Heart left ventricle (tissue), 16 donors: ENCODE measurements around the gene PKP3. TPM values are rescaled to one million over a fixed set of nuclear protein-coding genes. Genes with fewer than 3 reads are reported as not detected.

ENCODE experiments used
- ATAC-seq, 4 donors: fragments of 200-7000 bp; cut with Tn5 transposase; one replicate each; pipeline ENCODE4 v1.9.1; 2020 to 2022; ENCODE audit warnings: moderate library complexity in 4 of 4, mild to moderate bottlenecking in 3 of 4, moderate number of reproducible peaks in 1 of 4
- DNase-seq, 5 donors: peaks; one replicate each; pipeline ENCODE4 v3.0.0-alpha.2; 2020
- H3K27ac ChIP-seq, 12 donors: fragments of 200-600 bp; sonication (generic) in 4 of 12; one replicate each; pipeline versions ENCODE4 v1.5.0 to v1.8.0; 2016 to 2022; ENCODE audit warnings: mild to moderate bottlenecking in 2 of 12
- H3K27me3 ChIP-seq, 9 donors: fragments of 200-600 bp; sonication (generic) in 2 of 9; one replicate each; pipeline versions ENCODE4 v1.5.1 to v1.8.0; 2016 to 2022; ENCODE audit warnings: mild to moderate bottlenecking in 3 of 9
- H3K36me3 ChIP-seq, 9 donors: fragments of 200-600 bp; sonication (generic) in 2 of 9; one replicate each; pipeline versions ENCODE4 v1.5.0 to v1.8.0; 2018 to 2022; ENCODE audit warnings: mild to moderate bottlenecking in 2 of 9
- H3K4me1 ChIP-seq, 12 donors: fragments of 200-600 bp; sonication (generic) in 4 of 12; one replicate each; pipeline versions ENCODE4 v1.5.0 to v1.8.0; 2016 to 2022; ENCODE audit warnings: mild to moderate bottlenecking in 3 of 12
- H3K4me3 ChIP-seq, 12 donors: fragments of 200-600 bp; sonication (generic) in 4 of 12; one replicate each; pipeline versions ENCODE4 v1.5.0 to v1.8.0; 2017 to 2022; ENCODE audit warnings: mild to moderate bottlenecking in 9 of 12, moderate library complexity in 4 of 12
- H3K9me3 ChIP-seq, 12 donors: fragments of 200-600 bp; sonication (generic) in 4 of 12; one replicate each; pipeline versions ENCODE4 v1.5.0 to v1.8.0; 2016 to 2022; ENCODE audit warnings: mild to moderate bottlenecking in 1 of 12
- CTCF ChIP-seq, 12 donors: fragments of 200-600 bp; sonication (generic) in 4 of 12; IDR thresholded peaks; one replicate each; pipeline versions ENCODE4 v1.5.0 to v1.8.0; 2018 to 2022; ENCODE audit warnings: antibody characterized with exemption in 12 of 12, mild to moderate bottlenecking in 5 of 12
- POLR2A ChIP-seq, 2 donors: fragments of 450-650 bp; IDR thresholded peaks; one replicate each; pipeline ENCODE4 v1.6.1; 2017; ENCODE audit warnings: antibody characterized with exemption in 2 of 2, mild to moderate bottlenecking in 2 of 2, moderate library complexity in 2 of 2
- WGBS, 4 donors: extraction: QIAGEN DNeasy Blood & Tissue Kit in 2 of 4; methylation state at CpG; one replicate each; pipeline versions ENCODE4 v1.1.5 to v1.1.7; 2013 to 2018; 5-methylcytosine and 5-hydroxymethylcytosine counted together
- intact Hi-C, 10 donors: fragments of 100-400 bp; cut with DNase I; formaldehyde crosslinking; loops; one replicate each; pipeline versions ENCODE4 v1.11.1 to v1.14.2; 2022
- polyA plus RNA-seq, 2 donors: library from polyadenylated mRNA; stranded (reverse); fragments of 200-250 nt; gene quantifications; one replicate each; pipeline ENCODE4 v1.2.3, GENCODE V29; 2013
- total RNA-seq, 9 donors: library from RNA; depleted of rRNA in 2 of 9; stranded (reverse); fragments of >200 nt in 2 of 9; fragmentation: NEBNext Ultra II Directional in 3 of 9; extraction: Animal tissue kit (Norgen Biotek cat#: 25700) in 3 of 9; gene quantifications; one replicate each; pipeline versions ENCODE4 v1.1.0 to v1.2.4, GENCODE V29; 2016 to 2023
- donor health status: ischemic (EF 13 %, LVEDD 7.1; RV severe dilation, severe dysfunction).
- donor health status: healthy with polysubstance abuse.
- donor health status: DM: no; HTN: yes; CAD: no.
- donor health status: DM: no; HTN: no; CAD: no.
- donor health status: ischemic (EF 25% LVEDD 6.9; RV normal size, moderate dysfunction).
- donor health status: ischemic (EF 25% LVEDD 5.7; RV mildly dilated, moderate dysfunction).
- donor health status: healthy.
- donor health status: DM: yes; HTN: yes; CAD: no.
- donor health status: ischemic (EF 35%, LVEDD 5.7; RV mildly dilated, moderate dysfunction).
- donor health status: nonischemic (EF 11% LVEDD 7.7; RV severe dilation, severe dysfunction).
- donor health status: DM: yes; HTN: yes; CAD: no.
- donor health status: PGD.
- donor health status: ischemic (EF 29% LVEDD 5.4; RV normal size, mild dysfunction).
- donor health status: nonischemic (EF 23%, LVEDD 6.1; RV moderate dilation, normal function).

The PKP3 gene
- total and polyA plus RNA-seq, 11 donors: 0.15 to 2.0 (median 0.61) TPM

- peak; percentile 87 to 94 (median 88) for DNase-seq
- WGBS, 4 donors: 29 to 41% (median 35%) methylated on average over 16 of the region's 16 CpGs
- Histone ChIP-seq H3K27ac (peak overlapping the region; percentile 95 to 100 (median 99)), H3K9me3 (no peaks in the 10 kb centered on the region), H3K4me3 (peak overlapping the region in 3 of 12 donors; percentile 1 to 9 (median 9)), H3K27me3 (peaks cover 0 to 5% (median 0%) of the 10 kb centered on the region in 9 donors), H3K36me3 (no peaks in the 10 kb centered on the region), H3K4me1 (peaks cover 7 to 48% (median 30%) of the 10 kb centered on the region in 12 donors)
- peak; percentile 52 to 79 (median 60) for ATAC-seq
- TF ChIP-seq CTCF (IDR thresholded peaks at IDR 0.05): no peak
- peak in 1 of 2 donors; percentile 54 for TF ChIP-seq POLR2A (IDR thresholded peaks at IDR 0.05)
- intact Hi-C loops: loop anchor here in 4 of 10 donors (2.0 to 10.0 kb wide), 5 partner anchors 27 to 451 kb away; partner anchors contain the start of genes IFITM1 (in 1 of the 4), IFITM2 (in 1 of the 4), PIDD1 (in 1 of the 4) and RPLP2 (in 1 of the 4)
Observed at GRCh38 chr11:353179-353873, 40.7 kb upstream of the PKP3 start.

GRCh38 chr11:355581-356458 lies 38.2 kb upstream of the PKP3 start:
- 3 to 20% (median 7%) methylated on average over 16 to 76 of the region's 76 CpGs for WGBS, 4 donors
- peak; percentile 75 to 91 (median 89) for ATAC-seq
- intact Hi-C loops: loop anchor here (2.0 to 10.0 kb wide), 9 partner anchors 29 to 449 kb away; partner anchors contain the start of genes IFITM2 (in 4 of the 10), BET1L (in 2 of the 10), RIC8A (in 2 of the 10) and IFITM1 (in 1 of the 10)
- Histone ChIP-seq H3K27ac (peak overlapping the region; percentile 95 to 100 (median 99)), H3K9me3 (peaks cover 0 to 6% (median 0%) of the 10 kb centered on the region in 12 donors), H3K27me3 (peaks cover 0 to 7% (median 0%) of the 10 kb centered on the region in 9 donors), H3K36me3 (no peaks in the 10 kb centered on the region), H3K4me3 (peak overlapping the region in 11 of 12 donors; percentile 1 to 60 (median 48)), H3K4me1 (peaks cover 7 to 43% (median 30%) of the 10 kb centered on the region in 12 donors)
- DNase-seq: peak; percentile 95 to 97 (median 97)
- TF ChIP-seq CTCF (IDR thresholded peaks at IDR 0.05) (peak in 1 of 12 donors; percentile 8), POLR2A (IDR thresholded peaks at IDR 0.05) (peak in 1 of 2 donors; percentile 70)

- no peaks in the 10 kb centered on the region for H3K36me3 ChIP-seq
- ATAC-seq (no peak), DNase-seq (no peak)
- peaks cover 7 to 38% (median 30%) of the 10 kb centered on the region in 12 donors for H3K4me1 ChIP-seq
- peaks cover 0 to 13% (median 0%) of the 10 kb centered on the region in 12 donors for H3K9me3 ChIP-seq
- intact Hi-C loops: loop anchor here in 8 of 10 donors (5.0 to 10.0 kb wide), 6 partner anchors 44 to 448 kb away; partner anchors contain the start of genes IFITM2 (in 4 of the 8), BET1L (in 2 of the 8), RIC8A (in 2 of the 8) and IFITM1 (in 1 of the 8)
- TF ChIP-seq POLR2A (IDR thresholded peaks at IDR 0.05) (no peak), CTCF (IDR thresholded peaks at IDR 0.05) (no peak)
- peaks cover 0 to 9% (median 0%) of the 10 kb centered on the region in 9 donors for H3K27me3 ChIP-seq
- 76 to 85% (median 80%) methylated on average over 6 of the region's 6 CpGs for WGBS, 4 donors
- no peak overlapping the region for H3K4me3 ChIP-seq
- H3K27ac ChIP-seq: no peak overlapping the region
Observed at GRCh38 chr11:356610-357009, 37.4 kb upstream of the PKP3 start.
